ENCODE measurements around the gene GNB1L.

GNB1L gene

GRCh38 chr22:19755145-19755710 is 99.4 kb downstream of the GNB1L start:
- TF ChIP-seq CTCF (IDR thresholded peaks at IDR 0.05; ENCODE audit: low read depth, low read length): no peak
- H3K4me3 ChIP-seq (ENCODE audit: low read depth, low read length): no peak overlapping the region

GRCh38 chr22:19754701-19755144 is 100.0 kb downstream of the GNB1L start:
- H3K4me3 ChIP-seq (ENCODE audit: low read depth, low read length): no peak overlapping the region
- no peak for TF ChIP-seq CTCF (IDR thresholded peaks at IDR 0.05; ENCODE audit: low read depth, low read length)

GRCh38 chr22:19753996-19754700 is 100.5 kb downstream of the GNB1L start:
- no peak for TF ChIP-seq CTCF (IDR thresholded peaks at IDR 0.05; ENCODE audit: low read depth, low read length)
- H3K4me3 ChIP-seq (ENCODE audit: low read depth, low read length): no peak overlapping the region

- H3K4me3 ChIP-seq (ENCODE audit: low read depth, low read length): no peak overlapping the region
- TF ChIP-seq CTCF (IDR thresholded peaks at IDR 0.05; ENCODE audit: low read depth, low read length): no peak
These were observed 101.4 kb downstream of the GNB1L start for GRCh38 chr22:19753090-19753842.

- no peak overlapping the region for H3K4me3 ChIP-seq (ENCODE audit: low read depth, low read length)
- no peak for TF ChIP-seq CTCF (IDR thresholded peaks at IDR 0.05; ENCODE audit: low read depth, low read length)
These were observed 103.0 kb downstream of the GNB1L start for GRCh38 chr22:19751497-19752245.

GRCh38 chr22:19750507-19751490 is 103.9 kb downstream of the GNB1L start:
- no peak overlapping the region for H3K4me3 ChIP-seq (ENCODE audit: low read depth, low read length)
- no peak for TF ChIP-seq CTCF (IDR thresholded peaks at IDR 0.05; ENCODE audit: low read depth, low read length)
